Measurements from ENCODE around the gene DNTT.

DNTT gene

DNA sequence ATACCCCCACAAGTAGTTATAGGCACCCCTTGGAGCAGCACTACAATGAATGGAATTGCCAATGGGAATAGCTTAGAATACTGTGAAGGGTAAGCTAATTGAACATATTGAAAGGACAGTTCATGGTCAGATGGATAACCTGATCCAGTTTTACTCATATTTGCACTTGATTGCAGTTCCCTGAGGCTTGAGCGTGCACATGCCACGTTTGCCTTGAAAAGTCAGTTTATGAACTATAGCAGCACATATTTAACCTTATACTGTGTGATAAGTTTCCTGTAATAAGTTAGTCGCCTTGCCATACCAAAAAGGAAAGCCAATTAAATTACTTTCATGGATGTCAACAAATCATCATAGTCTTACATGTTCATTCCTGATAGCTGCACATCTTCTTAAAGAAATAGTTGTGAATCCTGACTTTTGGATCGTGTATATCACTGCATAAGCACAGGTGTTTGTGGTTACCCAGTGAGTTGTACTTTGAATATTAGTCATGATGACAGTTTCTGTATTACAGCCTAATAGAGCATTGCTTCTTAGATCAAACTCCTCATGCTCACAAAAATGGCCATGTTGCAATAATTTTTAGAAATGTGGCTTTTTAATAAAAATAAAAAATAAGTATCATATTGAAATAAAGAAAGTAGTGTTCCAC, 21.6 kb downstream of the DNTT start:
- Mint-ChIP-seq H3K36me3 (ENCODE audit: low read depth) (no peaks in the 10 kb centered on the region), H3K27ac (no peak overlapping the region), H3K4me1 (no peaks in the 10 kb centered on the region), H3K27me3 (ENCODE audit: low read depth) (peaks cover 18% of the 10 kb centered on the region), H3K9me3 (no peaks in the 10 kb centered on the region), H3K4me3 (no peak overlapping the region)
- TF ChIP-seq, protein P1, sequence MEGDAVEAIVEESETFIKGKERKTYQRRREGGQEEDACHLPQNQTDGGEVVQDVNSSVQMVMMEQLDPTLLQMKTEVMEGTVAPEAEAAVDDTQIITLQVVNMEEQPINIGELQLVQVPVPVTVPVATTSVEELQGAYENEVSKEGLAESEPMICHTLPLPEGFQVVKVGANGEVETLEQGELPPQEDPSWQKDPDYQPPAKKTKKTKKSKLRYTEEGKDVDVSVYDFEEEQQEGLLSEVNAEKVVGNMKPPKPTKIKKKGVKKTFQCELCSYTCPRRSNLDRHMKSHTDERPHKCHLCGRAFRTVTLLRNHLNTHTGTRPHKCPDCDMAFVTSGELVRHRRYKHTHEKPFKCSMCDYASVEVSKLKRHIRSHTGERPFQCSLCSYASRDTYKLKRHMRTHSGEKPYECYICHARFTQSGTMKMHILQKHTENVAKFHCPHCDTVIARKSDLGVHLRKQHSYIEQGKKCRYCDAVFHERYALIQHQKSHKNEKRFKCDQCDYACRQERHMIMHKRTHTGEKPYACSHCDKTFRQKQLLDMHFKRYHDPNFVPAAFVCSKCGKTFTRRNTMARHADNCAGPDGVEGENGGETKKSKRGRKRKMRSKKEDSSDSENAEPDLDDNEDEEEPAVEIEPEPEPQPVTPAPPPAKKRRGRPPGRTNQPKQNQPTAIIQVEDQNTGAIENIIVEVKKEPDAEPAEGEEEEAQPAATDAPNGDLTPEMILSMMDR (IDR thresholded peaks at IDR 0.05; ENCODE audit: unreplicated experiment in 3 of 3): no peak

DNA sequence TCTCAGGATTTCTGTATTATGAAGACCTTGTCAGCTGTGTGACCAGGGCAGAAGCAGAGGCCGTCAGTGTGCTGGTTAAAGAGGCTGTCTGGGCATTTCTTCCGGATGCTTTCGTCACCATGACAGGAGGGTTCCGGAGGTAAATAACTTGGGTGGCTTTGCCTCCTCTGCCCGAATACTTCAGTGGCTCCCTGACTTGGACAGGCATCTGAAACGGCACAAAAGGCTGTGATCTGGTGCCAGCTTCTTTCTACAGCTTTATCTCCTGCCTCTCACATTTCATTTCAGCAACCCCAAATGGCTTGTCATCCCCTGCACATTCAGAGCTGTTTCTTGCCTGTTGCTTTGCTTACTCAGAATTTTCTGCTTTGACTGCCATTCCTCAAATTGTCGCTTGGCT, 23.2 kb downstream of the DNTT start:
- H3K27ac Mint-ChIP-seq: no peak overlapping the region

DNA sequence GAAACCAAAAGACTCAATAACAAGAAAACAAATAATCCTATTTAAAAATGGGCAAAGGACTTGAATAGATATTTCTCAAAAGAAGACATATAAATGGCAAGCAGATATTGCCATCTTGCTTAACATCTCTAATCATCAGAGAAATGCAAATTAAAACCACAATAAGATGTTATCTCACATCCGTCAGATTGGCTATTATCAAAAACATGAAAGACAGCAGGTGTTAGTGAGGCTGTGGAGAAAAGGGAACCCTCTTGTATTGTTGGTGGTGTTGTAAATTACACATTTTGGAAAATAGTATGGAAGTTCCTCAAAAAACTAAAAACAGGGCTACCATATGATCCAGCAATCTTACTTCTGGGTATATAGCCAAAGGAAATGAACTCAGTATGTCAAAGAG, 28.9 kb downstream of the DNTT start:
- TF ChIP-seq, protein P1 (IDR thresholded peaks at IDR 0.05; ENCODE audit: unreplicated experiment in 3 of 3): no peak
- H3K4me1 Mint-ChIP-seq: no peaks in the 10 kb centered on the region
- H3K4me3 Mint-ChIP-seq: no peak overlapping the region
- H3K9me3 Mint-ChIP-seq: no peaks in the 10 kb centered on the region
- H3K36me3 Mint-ChIP-seq (ENCODE audit: low read depth): no peaks in the 10 kb centered on the region
- H3K27ac Mint-ChIP-seq: no peak overlapping the region
- H3K27me3 Mint-ChIP-seq (ENCODE audit: low read depth): peaks cover 24% of the 10 kb centered on the region

More for the DNA sequence above, 23.2 kb downstream of the DNTT start:
- Mint-ChIP-seq H3K9me3 (no peaks in the 10 kb centered on the region), H3K36me3 (ENCODE audit: low read depth) (no peaks in the 10 kb centered on the region), H3K4me3 (no peak overlapping the region), H3K27me3 (ENCODE audit: low read depth) (peaks cover 14% of the 10 kb centered on the region), H3K4me1 (no peaks in the 10 kb centered on the region)
- TF ChIP-seq, protein P1 (IDR thresholded peaks at IDR 0.05; ENCODE audit: unreplicated experiment in 3 of 3): no peak

DNA sequence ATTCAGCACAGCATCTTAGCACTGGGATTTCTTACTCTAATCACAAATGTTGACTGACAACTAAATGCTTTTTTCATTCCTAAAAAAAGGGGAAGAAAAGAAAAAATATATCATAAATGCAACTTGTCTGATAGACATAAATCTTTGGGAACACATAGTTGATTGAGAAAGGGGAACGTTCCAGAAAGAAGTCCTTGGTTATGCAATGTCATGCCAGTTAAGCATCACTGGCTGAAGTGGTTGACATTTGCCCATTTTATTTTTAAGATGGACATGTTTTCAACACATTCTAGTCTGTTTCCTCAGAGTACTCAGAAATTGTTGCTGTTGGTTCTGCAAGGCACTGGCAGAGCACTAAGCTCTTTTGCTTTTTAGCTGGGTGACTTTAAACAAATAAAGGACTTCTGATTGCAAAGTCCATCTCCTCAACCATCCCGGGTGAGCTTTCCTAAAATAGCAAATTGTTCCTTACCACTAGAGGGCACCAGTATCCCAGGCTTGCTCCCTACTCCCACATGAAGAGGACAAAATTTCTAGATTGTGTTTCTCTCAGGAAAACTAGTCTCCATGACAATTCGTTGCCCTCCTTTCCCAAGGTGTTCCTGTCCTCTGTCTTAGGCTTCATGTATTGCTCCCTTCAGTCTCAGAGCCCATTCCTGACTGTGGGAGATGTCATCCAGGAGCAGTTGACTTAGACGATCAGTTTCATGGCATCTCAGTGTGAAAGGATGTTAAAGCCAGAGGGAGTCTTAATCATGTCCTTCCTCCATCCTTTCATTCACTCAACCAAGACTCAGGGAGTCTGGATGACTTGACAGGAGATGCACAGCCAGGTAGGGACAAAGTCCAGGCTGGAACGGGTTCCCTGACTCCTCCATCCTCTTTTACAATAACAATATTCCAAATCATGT, 30.6 kb downstream of the DNTT start:
- Mint-ChIP-seq H3K4me1 (no peaks in the 10 kb centered on the region), H3K36me3 (ENCODE audit: low read depth) (no peaks in the 10 kb centered on the region), H3K27ac (no peak overlapping the region), H3K4me3 (no peak overlapping the region), H3K9me3 (no peaks in the 10 kb centered on the region), H3K27me3 (ENCODE audit: low read depth) (peaks cover 23% of the 10 kb centered on the region)
- TF ChIP-seq, protein P1 (IDR thresholded peaks at IDR 0.05; ENCODE audit: unreplicated experiment in 3 of 3): peak; percentile 62 to 73 (median 73)

DNA sequence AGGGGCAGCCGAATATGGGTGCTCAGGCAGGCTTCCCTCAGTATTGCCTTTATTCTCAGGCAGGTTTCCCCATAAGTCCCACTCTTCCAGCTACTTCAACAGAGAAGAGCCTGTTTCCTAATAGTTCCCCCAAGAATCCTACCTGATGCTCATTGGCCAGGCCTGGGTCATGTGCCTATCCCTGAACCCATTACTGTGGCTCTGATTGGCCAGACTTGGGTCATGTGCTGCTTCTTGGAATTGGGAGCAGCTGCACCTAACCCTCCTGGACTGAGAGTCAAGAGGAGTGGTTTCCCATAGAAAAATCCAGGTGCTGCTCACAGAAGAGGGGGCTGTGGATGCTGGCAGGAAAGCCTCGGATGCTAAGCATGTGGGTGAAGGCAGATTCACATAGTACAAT, 32.9 kb downstream of the DNTT start:
- Mint-ChIP-seq H3K27ac (no peak overlapping the region), H3K4me3 (no peak overlapping the region), H3K27me3 (ENCODE audit: low read depth) (peaks cover 29% of the 10 kb centered on the region), H3K4me1 (no peaks in the 10 kb centered on the region), H3K36me3 (ENCODE audit: low read depth) (no peaks in the 10 kb centered on the region), H3K9me3 (no peaks in the 10 kb centered on the region)
- TF ChIP-seq, protein P1 (IDR thresholded peaks at IDR 0.05; ENCODE audit: unreplicated experiment in 3 of 3): no peak

Measured in nephron (organoid).